HG02588 (cell line): ENCODE measurements around the gene PI4K2A.
A peak's percentile ranks its signal among the peaks of the same experiment; 100 is the strongest.

Source experiments
- ATAC-seq: cut with Tn5 transposase; IDR thresholded peaks from one replicate; pipeline ENCODE4 v1.9.1; 2021; ENCODE audit warnings: mild to moderate bottlenecking, moderate library complexity; ENCODE audit not compliant: unreplicated experiment

Gene PI4K2A

GRCh38 chr10:97703398-97704067 is 63.1 kb downstream of the PI4K2A start:
- ATAC-seq: no peak

GRCh38 chr10:97704341-97704740 is 63.9 kb downstream of the PI4K2A start:
- ATAC-seq: no peak

DNA sequence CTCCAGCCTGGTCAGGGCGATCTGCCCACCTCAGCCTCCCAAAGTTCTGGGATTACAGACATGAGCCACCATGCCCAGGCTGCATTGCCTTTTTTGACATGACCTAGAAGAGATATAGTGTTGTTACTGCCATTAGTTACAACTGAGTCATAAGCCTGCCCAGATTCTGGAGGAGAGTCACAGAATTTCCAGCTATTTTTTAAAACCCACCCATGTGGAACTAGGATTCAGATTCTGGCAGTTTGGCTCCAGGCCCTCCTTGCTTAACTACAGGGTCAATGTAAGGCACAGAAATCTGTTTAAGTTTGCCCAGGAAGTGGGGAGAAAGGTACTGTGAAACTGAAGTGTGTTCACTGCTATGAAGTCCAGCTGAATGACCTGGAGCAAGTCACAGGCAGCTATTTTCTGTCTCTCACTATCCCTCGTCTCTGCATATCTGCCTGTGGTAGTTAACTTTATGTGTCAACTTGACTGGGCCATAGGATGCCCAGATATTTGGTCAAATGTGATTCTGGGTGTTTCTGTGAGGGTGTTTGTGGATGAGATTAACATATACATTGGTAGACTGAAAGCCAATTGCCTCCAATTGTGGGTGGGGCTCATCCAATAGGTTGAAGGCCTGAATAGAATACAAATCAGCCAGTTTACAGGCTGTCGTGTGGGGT is 64.7 kb downstream of the PI4K2A start:
- ATAC-seq: no peak

DNA sequence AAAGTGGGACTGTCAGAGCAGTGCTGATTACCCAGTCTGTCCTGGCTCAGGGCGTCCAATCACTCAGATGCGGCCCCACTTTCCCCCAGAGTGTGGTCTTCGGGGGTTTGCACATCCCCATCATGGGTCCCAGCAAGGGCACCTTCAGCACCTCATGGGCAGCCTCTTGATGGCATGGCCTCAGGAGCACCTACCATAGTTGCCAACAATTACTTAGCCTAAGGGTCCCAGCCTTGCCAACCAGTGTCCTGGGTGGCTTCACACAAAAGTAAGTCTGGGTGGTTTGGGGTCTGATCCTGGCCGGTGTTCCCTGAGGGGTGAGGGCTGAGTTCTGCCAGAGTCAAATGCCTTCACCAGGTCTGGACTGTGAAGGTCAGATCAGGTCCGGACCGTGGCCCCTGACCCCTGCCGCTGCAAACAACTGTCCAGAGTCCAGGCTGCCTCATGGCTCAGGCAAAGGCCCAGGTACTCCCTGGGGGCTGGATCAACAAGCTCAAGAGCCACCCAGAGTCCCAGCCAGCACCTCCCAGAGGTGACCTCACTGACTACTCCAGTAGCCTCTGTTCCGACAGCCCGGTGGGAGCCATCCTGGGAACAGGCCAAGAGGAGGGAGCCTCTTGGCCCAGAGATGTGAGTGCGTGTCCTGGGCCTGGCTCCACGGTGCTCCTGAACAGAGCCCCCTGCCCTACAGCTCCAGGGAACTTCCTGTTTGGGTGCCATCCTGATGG is 66.8 kb downstream of the PI4K2A start:
- ATAC-seq: no peak

DNA sequence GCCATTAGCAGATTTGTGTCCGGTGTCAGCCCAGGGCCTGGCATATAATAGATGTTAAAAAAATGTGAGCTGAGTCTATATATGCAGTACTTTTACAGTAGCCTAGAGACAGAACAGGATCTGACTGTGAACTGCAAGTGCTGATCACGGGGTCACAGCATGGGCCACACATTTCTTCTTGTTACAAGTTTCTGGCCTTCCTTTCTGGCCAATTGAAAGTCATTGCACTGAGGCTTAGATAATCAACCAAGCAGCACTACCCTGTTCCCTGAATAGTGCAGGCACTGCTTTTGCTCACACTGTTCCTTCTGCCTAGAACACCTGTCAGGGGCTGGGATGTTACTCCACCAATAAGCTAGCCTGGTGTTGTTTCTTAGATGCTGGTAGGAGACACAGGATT is 67.7 kb downstream of the PI4K2A start:
- no peak for ATAC-seq

DNA sequence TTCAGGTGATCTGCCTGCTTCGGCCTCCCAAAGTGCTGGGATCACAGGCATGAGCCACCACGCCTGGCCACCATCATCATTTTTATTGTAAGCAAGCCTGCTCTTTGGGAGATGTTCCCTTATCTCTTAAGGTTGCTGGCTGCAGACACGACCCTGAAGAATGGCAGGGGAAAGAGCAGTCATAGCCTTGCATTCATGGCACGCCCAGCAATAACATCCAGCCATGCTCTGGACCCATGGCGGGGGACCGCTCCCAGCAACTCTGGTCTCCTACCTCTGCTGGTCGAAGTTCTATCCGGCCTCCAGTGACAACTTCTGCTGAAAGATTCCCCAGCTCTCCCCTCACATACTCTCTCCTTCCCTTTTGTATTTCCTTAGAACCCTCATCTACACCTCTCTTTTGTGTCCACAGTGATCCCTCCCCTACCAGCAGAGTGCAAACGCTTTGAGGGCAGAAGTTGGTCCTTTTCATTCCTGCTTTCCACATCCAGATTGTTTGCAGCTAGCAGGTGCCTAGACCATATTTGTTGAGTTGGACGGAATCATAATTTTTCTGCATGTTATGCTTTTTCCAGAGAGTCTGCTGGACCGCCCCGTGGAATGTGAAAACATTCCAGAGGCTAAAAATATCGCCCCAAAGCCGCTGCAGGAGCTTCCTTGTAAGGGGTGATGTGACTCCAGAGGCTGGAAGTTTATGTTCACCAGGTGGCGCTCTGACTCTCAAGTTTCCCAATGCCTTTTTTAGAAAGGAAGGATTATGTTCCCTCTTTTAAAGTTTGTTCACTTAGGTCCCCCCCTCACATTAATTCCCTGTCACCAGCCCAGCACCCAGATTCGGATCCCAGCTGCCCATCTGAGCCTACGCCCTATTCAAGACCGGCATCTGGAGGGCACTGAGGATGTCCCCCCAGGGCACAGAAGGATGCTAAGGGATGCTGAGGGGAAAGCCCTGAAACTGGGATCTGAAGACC is 68.8 kb downstream of the PI4K2A start:
- ATAC-seq: no peak

DNA sequence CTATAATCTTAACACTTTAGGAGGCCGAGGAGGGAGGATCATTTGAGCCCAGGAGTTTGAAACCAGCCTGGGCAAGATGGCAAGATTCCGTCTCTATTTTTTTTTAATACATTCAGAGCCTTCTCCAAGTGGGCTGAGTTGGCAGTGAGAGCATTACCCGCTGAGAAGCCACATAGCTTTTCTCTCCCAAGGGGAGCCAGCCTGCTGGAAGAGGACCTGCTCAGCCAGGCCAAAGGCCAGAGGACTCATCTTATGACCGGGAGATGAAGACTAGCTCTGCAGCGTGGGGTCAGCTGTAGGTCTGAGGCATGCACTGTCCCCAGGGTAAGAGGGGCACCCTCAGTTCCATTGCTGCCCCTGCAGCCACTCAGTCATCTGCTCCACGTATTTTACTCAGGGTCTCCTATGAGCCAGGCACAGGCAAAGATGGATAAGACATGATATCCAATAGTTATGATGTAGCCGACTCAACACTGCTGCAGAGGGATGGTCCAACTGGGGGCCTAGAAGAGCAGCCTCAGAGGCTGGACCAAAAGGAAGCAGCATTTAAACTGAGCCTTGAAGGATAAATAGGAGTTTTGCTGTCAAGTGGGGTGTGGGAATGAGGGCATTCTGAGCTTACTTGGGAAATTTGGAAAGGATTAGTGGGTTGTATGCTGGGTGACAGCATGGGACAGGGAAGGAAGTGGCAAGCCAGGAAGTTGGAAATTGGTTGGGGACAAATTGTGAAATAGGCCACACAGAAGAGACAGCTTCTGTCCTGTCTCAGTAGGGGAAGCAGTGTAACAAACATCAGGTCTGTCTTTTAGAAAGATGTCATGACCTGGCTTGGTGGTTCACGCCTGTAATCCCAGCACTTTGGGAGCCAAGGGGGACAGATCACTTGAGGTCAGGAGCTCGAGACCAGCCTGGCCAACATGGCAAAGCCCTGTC is 71.4 kb downstream of the PI4K2A start:
- no peak for ATAC-seq

- no peak for ATAC-seq
Measured at GRCh38 chr10:97713339-97713825, 72.9 kb downstream of the PI4K2A start, which contains the start of gene MARVELD1. MARVELD1 (plus strand) TSS chr10:97713730; CDS start chr10:97713877, 147 bp downstream.

DNA sequence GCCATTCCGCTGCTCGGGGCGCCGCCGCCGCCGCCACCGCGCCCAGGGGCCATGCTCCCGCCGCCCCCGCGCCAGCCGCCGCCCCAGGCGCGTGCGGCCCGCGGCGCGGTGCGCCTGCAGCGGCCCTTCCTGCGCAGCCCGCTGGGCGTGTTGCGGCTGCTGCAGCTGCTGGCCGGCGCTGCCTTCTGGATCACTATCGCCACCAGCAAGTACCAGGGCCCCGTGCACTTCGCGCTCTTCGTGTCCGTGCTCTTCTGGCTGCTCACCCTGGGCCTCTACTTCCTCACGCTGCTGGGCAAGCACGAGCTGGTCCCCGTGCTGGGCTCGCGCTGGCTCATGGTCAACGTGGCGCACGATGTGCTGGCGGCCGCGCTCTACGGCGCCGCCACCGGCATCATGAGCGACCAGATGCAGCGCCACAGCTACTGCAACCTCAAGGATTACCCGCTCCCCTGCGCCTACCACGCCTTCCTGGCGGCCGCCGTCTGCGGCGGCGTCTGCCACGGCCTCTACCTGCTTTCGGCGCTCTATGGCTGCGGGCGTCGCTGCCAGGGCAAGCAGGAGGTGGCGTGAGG is 73.4 kb downstream of the PI4K2A start:
- peak; percentile 67 for ATAC-seq

- peak; percentile 29 for ATAC-seq
Measured at GRCh38 chr10:97714401-97715258, 74.2 kb downstream of the PI4K2A start.

- no peak for ATAC-seq
Measured at GRCh38 chr10:97715259-97715874, 74.9 kb downstream of the PI4K2A start.

DNA sequence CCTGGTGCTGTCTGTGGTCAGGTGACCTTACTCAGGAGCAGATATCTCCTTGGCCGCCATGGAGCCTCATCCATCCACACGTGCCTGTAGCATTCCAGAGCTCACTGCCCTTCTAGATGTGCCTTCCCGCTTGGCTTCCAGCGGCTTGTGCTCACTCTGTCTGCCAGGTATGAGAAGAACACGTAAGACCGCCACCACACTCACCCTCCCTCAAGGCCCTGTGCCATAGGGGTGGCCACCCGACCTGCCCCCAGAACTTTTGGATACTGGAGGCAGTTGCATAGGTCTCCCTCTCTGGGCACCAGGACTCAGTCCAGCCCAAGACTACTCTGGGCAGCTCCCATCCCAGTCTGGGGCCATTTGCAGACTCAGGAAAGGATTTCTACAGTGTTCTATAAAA is 77.2 kb downstream of the PI4K2A start:
- ATAC-seq: no peak

- no peak for ATAC-seq
Measured at GRCh38 chr10:97718178-97718577, 77.7 kb downstream of the PI4K2A start.

DNA sequence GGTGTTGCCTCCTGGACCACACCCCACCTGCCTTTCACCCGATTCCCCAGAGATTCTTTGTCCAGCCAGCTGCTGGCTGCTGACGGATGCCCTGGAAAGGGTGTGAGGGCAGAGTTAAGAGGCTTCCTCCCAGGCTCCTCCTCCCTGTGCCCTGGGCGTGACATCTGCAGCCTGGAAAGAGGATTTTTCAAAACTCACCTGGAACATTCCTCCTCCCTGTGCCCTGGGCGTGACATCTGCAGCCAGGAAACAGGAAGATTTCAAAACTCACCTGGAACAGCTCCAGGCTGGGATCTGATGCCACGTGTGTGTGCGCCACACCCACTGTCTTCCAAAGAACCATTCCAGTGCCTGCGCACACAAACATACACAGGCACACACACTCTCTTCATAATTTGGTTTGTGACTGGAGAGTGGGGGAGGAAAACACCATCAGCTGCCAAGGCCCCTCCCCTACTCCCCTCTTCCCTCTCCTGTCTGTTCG is 78.2 kb downstream of the PI4K2A start:
- ATAC-seq: no peak

DNA sequence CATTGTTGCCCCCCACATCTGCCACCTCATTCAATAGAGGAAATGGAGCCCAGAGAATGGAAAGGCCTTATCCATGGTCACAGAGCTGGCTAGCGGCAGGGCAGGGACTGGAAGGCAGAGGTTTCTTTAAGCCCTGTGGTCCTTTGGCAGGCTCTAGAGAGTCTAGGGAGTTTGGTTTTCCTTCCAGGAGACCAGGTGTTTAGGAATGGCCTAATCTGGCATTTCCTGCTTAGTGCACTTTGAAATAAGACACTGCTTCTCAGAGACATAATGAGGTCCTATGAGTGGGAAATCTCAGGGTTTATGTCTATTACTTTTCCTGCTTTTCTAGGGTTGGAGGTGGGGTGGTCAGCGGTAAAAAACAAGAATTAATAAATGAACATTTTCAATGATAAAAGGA is 79.1 kb downstream of the PI4K2A start:
- ATAC-seq: no peak

DNA sequence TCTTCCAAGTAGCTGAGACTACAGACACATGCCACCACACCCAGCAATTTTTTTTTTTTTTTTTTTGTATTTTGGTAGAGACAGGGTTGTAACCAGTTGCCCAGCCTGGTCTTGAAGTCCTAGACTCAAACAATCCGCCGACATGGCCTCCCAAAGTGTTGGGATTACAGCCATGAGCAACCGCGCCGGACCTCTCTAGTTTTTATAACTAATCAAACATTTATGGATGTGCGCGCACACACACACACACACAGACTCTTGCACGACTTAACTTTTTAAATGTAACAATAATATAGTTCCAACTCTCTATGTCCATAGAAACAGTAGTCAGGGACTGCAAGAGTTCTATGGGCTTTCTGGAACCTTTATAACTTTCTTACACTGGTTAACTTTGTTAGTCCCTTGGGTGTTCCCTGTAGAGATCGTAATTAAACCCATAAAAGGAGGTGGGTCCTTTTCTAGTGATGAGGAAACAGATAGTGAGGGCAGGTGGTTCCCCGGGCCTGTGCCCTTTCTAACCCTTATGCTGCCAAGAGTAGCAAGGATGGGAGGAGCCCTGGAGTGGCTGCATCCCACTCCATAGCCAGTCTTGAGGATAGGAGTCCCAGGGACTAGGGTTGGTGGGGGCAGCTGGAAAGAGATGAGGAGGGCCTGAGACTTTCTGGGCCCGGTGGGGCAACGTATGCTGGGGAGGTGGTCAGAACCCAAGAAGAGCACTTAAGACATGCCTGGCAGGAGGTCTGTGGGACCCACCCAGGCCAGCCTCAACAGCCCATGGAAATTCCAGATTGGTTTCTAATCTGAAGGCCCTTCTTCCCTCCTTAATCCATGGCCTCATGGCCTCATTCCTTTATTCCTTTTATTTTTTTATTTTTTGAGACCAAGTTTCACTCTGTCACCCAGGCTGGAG is 81.7 kb downstream of the PI4K2A start:
- no peak for ATAC-seq

- ATAC-seq: no peak
Measured at GRCh38 chr10:97723001-97723400, 82.5 kb downstream of the PI4K2A start.
